K562 (cell line): Measurements from ENCODE around the gene THSD8. TPM values are rescaled to one million over a fixed set of nuclear protein-coding genes. Genes with fewer than 3 reads are reported as not detected.

ENCODE experiments used
- CSDE1 ChIP-seq, 2 experiments: fragments of 450-650 bp; IDR thresholded peaks; 2 replicates each; pipeline ENCODE4 v1.6.1; 2016; ENCODE audit warnings: mild to moderate bottlenecking in 1 of 2
- ELK1 ChIP-seq: sonication (generic); formaldehyde crosslinking; IDR thresholded peaks from 2 replicates; pipeline ENCODE4 v1.8.1; 2022; ENCODE audit warnings: missing genetic modification reagents
- GMEB1 ChIP-seq: fragments of 250-450 bp; sonication (Bioruptor Pico); IDR thresholded peaks from 2 replicates; pipeline ENCODE4 v1.4.0; 2020; ENCODE audit warnings: mild to moderate bottlenecking
- LEF1 ChIP-seq: fragments of 450-650 bp; IDR thresholded peaks from 2 replicates; pipeline ENCODE4 v1.6.1; 2016; ENCODE audit warnings: mild to moderate bottlenecking
- MAFG ChIP-seq: fragments of 450-650 bp; conservative IDR thresholded peaks from 2 replicates; pipeline ENCODE4 v1.6.1; 2016; ENCODE audit warnings: missing genetic modification characterization, missing compliant biosample characterization
- NR2C2 ChIP-seq, 2 experiments: fragments of 200-800 bp in 1 of 2; sonication (Bioruptor generic) in 1 of 2; sonication (generic) in 1 of 2; formaldehyde crosslinking in 1 of 2; IDR thresholded peaks; 2 replicates each; pipeline versions ENCODE4 v1.6.1 to v1.8.0; 2016 to 2022; ENCODE audit warnings: mild to moderate bottlenecking in 1 of 2, missing compliant biosample characterization in 1 of 2, missing genetic modification characterization in 1 of 2, missing genetic modification reagents in 1 of 2
- REST ChIP-seq, 2 experiments: fragments of 450-650 bp; formaldehyde crosslinking in 1 of 2; IDR thresholded peaks; 2 replicates each; pipeline versions ENCODE4 v1.4.0 to v1.6.1; 2014 to 2020; ENCODE audit warnings: mild to moderate bottlenecking in 2 of 2, borderline replicate concordance in 1 of 2, low read depth in 1 of 2
- SAP30 ChIP-seq: fragments of 200-600 bp; sonication (generic); IDR thresholded peaks from 2 replicates; pipeline ENCODE4 v1.6.1; 2012; ENCODE audit warnings: borderline replicate concordance, low read depth, mild to moderate bottlenecking, moderate library complexity, low read length, control low read depth, inconsistent platforms; ENCODE audit not compliant: insufficient read depth, poor library complexity, severe bottlenecking
- UBTF ChIP-seq, 2 experiments: IDR thresholded peaks; 2 replicates each; pipeline ENCODE4 v1.6.1; 2012; ENCODE audit warnings: improper control_type of control experiment in 2 of 2, low read depth in 2 of 2, low read length in 2 of 2, borderline replicate concordance in 1 of 2
- ZNF143 ChIP-seq: sonication (generic); formaldehyde crosslinking; IDR thresholded peaks from 2 replicates; pipeline ENCODE4 v1.9.0; 2022; ENCODE audit warnings: mild to moderate bottlenecking, missing genetic modification reagents
- ZNF197 ChIP-seq: fragments of 200-800 bp; sonication (Bioruptor generic); IDR thresholded peaks from 2 replicates; pipeline ENCODE4 v1.6.1; 2016; ENCODE audit warnings: low read depth, missing genetic modification characterization, missing compliant biosample characterization
- ZNF408 ChIP-seq: fragments of 250-450 bp; sonication (Bioruptor Pico); IDR thresholded peaks from 2 replicates; pipeline ENCODE4 v1.4.0; 2020; ENCODE audit warnings: low read depth, mild to moderate bottlenecking, moderate library complexity
- polyA plus RNA-seq, 8 experiments: library from polyadenylated mRNA; depleted of rRNA in 4 of 8; stranded (reverse) in 5 of 8; unstranded in 3 of 8; fragments of >200 nt; fragmentation: Nextera tagmentation in 2 of 8; fragmentation: Illumina TruSeq in 1 of 8; extraction: Ambion mirVana in 2 of 8; extraction: Trizol in 1 of 8; gene quantifications; 2 replicates each; pipeline versions ENCODE4 v1.2.1 to v1.2.3, GENCODE V29; 2011 to 2014; ENCODE audit warnings: inconsistent platforms in 1 of 8, missing spikeins in 1 of 8
- total RNA-seq, 7 experiments: library from RNA; depleted of rRNA in 6 of 7; stranded (reverse); fragments of >200 nt in 6 of 7; fragmentation: Illumina TruSeq in 2 of 7; extraction: Trizol in 2 of 7; gene quantifications; 2 replicates each; pipeline versions ENCODE4 v1.2.1 to v1.2.3, GENCODE V29; 2011 to 2021; ENCODE audit warnings: low replicate concordance in 1 of 7

THSD8 gene
- total and polyA plus RNA-seq, 9 of the 15 experiments (the other 6 are each of a cell fraction or from before 2014, with no cell fraction given): 8.4 to 42.4 (median 19.9) TPM; not detected in 2

DNA sequence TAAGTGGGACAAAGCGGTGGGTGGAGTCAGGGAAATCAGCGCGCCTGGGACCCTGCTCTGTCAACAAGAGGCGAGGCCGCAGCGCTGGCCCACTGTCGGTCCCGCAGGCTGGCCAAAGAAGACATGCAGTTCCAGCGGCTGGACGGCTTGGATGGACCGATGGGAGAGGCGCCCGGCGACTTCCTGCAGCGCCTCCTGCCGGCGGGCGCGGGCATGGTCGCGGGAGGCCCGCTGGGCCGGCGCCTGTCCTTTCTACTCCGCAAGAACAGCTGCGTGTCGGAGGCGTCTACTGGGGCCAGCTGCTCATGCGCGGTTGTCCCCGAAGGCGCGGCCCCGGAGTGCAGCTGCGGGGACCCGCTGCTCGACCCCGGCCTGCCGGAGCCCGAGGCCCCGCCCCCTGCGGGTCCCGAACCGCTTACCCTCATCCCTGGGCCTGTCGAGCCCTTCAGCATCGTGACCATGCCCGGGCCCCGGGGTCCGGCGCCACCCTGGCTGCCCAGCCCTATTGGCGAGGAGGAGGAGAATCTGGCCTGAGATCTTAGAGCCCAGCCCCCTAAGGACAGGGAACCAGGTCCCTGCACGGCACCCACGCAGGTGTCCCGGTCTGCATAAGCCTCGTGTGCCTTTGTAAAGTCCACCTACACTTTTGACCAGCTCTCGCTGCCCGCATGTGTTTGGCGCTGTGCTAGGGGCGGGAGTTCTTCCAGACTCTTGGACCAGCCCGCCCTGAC is 44.2 kb upstream of the THSD8 start (continued):
- TF ChIP-seq REST (IDR thresholded peaks at IDR 0.05; ENCODE audit: borderline replicate concordance): peak; percentile 77
- no peak for TF ChIP-seq REST (CRISPR knock-in tag; IDR thresholded peaks at IDR 0.05; ENCODE audit: low read depth)
- TF ChIP-seq MAFG (tag): no peak
- no peak for TF ChIP-seq LEF1
- 0 out of 2 replicates have a peak, but pooled peaks have one; percentile 29 for TF ChIP-seq ZNF143 (CRISPR knock-in tag)
- TF ChIP-seq ZNF197 (CRISPR knock-in tag): no peak
- no peak for TF ChIP-seq ELK1 (CRISPR knock-in tag)
- TF ChIP-seq CSDE1 (IDR thresholded peaks at IDR 0.05): no peak
- no peak for TF ChIP-seq ZNF408 (CRISPR knock-in tag)
- TF ChIP-seq SAP30: no peak
- no peak for TF ChIP-seq GMEB1
- no peak for TF ChIP-seq UBTF (IDR thresholded peaks at IDR 0.05; ENCODE audit: borderline replicate concordance in 1 of 2, low read depth in 2 of 2, low read length in 2 of 2)
- no peak for TF ChIP-seq NR2C2 (CRISPR knock-in tag; IDR thresholded peaks at IDR 0.05)
- no peak for TF ChIP-seq NR2C2 (tag; IDR thresholded peaks at IDR 0.05)
